Measurements from ENCODE around the gene BUB1.
"Not testable (repeated sequence)": the region's sequence is repeated elsewhere in the genome, so short reads cannot be mapped to it uniquely, and the experiment has no call there.

Gene BUB1

DNA sequence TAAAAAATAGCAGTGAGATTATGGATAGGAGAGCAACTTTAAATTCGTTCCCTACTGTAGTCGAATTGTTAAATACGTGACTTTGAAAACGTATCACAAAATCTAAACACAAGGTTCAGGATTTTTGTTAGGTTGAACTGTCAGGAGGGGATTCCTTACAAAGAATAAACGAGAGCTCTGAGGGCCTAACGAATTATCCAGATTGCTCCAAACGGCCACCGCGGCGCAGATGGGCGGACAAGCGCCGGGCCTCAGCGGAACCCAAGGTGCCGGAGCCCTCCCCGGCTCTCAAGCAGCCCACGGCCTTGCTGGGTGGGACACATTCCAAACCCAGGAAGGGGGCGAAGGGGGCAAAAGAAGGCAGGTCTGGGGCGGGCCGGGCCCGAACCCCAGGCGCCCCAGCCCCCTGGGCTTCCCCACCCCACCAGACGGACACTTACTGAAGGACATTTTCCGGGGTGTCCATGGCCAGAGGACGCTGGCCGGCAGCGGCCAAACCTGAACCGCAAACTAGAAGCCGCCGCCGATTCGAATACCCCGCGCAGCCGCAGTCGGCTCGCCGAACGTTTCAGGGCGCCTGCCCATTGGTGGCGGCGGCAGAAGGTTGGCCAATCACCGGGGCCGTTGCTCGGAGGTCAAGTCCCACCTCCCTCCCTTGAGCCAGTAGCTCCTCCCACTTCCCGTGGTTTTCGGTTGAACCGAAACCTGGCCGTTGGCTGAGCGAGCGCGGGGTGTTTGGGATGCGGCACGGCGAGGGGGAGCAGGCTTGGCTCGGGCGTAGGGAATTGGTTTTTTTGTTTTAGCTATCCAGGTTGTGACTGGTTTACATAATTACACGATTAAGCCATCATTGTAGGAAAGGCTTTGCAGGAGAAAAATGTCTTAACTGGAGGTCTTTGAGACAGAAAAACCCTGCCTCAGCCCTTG lies at the start of gene BUB1:
Gene BUB1, minus strand, starts transcription at position 534 of the 927 bp plus-strand sequence. Its CDS starts 68 bp downstream, at position 466.
- peak; percentile 99 for DNase-seq (ENCODE audit: low spot score)

DNA sequence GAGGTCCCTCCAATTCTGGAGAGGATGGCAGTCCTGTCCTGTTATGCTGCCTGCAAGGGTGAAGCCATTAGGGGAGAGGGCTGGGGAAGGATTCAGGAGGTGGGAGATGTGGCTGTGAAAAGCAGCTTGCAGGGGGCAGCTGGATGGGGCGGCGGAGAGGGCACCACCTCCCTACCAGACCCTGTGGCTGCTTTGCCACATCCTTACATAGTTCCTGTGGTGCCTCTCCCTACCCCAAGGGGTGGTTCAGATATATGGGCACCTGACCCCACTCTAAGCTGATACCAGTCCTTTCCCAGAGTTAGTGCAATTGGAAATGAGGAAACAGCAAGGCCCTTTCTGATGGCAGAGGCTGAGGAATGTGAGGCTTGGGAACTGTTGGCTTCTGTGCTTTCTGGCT lies 48.4 kb upstream of the BUB1 start:
- no peak for DNase-seq (ENCODE audit: low spot score)

DNA sequence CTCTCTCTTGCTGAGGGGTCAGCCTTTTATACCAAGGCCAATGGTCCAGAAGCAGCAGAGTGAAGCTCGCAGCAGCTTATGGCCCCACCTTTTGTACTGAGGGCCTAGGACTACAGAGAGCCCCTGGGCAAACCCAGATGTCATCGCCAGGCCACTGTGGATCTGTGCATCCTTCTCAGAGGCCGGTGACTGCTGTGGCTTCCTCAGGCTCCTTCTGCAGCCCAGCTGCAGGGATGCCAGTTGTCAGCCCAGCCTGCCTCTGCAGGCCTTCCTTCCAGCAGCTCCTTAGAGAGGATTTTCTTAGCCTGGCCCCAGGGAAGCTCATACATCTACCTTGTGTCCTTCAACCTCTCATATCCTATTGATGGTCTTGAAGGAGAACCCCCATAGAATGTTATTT lies 48.0 kb upstream of the BUB1 start:
- DNase-seq (ENCODE audit: low spot score): no peak

DNA sequence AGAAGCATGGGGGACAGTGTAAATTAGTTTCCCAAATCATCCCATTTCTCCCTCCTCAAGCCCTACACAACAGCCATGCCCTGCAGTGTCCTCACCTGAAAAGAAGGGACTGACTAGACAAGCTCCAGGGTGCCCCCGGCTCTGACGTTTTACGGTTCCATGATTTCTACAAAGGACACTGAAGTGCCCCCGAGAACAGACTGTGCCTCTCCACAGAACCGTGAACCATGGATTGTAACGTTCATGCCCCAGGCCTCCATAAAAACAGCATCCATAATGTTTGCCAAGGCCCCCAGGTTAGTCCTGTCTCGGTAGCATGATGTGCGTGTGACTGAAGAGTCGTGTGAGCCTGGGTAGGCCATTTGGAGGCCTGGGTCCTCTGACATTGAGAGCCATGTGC lies 47.5 kb upstream of the BUB1 start:
- DNase-seq (ENCODE audit: low spot score): no peak

DNA sequence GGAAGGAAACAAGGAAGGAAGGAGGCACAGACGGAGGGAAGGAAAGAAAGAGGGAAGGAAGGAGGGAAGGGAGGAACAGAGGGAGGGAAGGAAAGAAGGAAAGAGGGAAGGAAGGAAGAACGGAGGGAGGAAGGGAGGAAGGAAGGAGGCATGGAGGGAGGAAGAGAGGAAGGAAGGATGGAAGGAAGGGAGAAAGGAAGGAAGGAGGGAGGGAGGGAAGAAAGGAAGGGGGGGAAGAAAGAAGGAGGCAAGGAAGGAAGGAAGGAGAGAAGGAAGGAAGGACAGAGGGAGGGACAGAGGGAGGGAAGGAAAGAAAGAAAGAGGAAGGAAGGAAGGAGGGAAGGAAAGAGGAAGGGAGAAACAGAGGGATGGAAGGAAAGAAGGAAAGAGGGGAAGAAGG lies 47.0 kb upstream of the BUB1 start:
- no peak for DNase-seq (ENCODE audit: low spot score)

DNA sequence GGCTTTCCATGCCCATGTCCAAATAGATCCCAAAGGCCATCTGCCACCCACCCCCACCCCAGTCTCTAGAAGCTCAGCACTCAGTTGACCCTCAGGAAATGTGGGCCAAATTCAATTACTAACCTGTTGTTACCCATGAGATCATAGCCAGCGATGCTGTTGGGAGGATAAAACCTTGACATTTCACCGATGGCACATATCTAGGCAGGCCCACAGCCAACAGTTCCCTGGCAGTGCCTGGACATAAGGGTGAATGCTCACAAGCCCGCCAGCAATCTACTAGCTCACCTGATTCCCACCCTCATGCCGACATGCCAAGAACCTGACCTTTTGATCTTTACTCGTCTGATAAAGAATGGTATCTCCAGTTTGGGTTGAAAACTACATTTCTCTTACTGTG lies 42.7 kb upstream of the BUB1 start:
- no peak for DNase-seq (ENCODE audit: low spot score)

DNA sequence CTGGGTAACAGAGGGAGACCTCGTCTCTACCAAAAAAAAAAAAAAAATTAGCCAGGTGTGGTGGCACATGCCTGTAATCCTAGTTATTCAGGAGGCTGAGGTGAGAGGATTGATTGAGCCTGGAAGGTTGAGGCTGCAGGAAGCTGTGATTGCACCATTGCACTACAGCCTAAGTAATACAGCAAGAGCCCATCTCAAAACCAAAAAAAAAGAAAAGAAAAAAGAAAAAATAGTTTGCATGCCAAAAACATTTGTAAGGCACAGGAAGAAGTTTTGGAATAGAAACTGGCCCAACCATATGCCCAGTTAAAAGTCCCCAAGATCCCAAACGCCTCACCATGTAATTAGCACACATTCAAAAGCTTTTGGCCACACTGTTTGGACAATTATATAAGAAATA lies 41.1 kb upstream of the BUB1 start:
- DNase-seq (ENCODE audit: low spot score): no peak

DNA sequence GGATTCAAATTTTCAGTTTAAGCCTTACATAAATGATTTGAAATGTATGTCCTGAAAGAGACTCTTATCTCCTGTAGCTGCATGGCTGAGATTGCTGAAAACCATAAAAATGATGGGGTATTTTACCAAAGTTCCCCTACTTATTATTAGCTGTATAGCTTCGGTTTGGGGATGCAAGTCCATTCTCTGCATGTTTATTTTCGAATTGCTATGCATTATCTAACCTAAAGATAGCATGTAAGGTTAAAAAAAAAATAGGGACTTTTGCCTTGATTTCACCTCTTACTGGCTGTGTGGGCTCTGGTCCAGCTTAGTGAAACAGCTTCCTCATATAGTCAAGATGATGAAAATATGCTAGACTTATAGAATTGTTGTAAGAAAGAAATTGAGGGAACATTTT lies 40.5 kb upstream of the BUB1 start:
- DNase-seq (ENCODE audit: low spot score): no peak

DNA sequence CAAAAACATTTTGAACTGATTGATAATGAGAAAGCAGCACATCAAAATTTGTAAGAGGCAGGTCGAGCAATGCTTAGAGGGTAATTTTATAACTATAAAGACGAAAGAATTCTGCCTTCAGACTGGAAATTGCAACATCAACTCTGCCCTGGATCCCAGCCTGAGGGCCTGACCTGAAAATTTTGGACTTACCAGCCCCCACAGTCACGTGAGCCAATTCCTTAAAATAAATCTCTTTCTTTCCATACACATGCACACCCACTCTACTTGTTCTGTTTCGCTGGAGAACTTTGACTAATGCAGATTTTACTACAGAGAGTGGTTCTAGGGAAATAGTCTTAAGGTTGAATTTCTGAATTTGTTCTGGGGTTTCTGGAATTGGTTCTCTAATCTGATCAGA lies 39.9 kb upstream of the BUB1 start:
- no peak for DNase-seq (ENCODE audit: low spot score)

DNA sequence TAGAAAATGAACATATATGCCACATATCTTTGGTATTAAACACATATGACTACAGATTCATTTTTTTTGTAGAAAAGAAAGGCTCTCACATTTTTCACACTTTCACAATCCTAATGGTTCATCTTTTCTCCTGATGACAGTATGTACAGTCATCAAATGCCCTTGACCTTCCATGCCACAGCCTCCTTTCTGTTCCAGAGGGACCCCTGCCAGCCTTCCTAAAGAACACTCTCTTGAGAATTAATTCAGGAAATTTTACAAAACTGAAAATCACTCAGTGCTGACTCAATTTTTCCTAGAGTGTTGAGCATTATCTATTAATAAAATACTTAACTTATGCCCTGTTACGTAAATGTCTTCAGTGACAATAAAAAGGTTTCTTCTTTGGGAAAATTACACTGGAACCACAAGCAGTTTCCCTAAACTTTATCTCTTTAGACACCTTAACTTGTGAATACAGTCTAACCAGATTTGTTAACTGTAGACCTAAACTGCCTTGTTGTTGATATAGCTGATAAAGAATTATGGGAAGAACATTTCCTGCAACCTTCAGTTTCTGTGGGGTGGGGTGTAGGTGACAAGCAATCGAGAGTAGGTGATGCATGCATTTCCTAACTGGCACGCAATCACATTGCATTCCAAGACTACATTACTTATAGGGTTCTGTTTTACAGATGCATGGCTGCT lies 39.2 kb upstream of the BUB1 start:
- no peak for DNase-seq (ENCODE audit: low spot score)

DNA sequence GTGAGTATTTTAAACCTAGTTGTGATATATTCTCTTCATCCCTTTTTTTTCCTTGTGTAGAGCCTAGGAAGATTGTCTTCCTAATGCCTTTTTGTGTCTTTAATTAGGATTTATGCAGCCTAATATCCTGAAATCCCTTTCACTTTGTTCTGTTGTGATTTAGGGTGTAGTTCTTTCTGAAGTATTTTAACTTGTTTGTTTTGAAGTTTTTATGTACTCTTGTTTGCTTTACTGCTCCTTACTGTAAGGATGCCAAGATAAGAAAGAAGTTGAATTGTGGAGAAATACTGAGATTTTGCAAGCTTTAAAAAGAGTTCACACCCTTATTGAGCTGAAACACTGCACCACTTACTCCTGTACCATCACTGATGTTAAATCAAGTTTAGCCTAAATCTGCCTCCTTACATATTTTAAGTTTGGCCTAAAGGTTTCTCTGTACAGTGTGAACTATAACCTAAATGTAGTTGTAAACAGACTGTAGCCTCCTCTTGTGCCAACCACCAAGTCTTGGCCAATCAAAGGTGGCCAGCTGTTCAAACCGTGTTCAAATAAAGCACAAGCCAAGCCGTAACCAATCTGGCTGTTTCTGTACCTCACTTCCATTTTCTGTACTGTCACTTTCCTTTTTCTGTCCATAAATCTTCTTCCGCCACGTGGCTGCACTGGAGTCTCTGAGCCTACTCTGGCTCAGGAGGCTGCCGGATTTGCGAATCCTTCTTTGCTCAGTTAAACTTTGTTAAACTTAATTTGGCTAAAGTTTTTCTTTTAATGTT lies 36.8 kb upstream of the BUB1 start:
- DNase-seq (ENCODE audit: low spot score): no peak

DNA sequence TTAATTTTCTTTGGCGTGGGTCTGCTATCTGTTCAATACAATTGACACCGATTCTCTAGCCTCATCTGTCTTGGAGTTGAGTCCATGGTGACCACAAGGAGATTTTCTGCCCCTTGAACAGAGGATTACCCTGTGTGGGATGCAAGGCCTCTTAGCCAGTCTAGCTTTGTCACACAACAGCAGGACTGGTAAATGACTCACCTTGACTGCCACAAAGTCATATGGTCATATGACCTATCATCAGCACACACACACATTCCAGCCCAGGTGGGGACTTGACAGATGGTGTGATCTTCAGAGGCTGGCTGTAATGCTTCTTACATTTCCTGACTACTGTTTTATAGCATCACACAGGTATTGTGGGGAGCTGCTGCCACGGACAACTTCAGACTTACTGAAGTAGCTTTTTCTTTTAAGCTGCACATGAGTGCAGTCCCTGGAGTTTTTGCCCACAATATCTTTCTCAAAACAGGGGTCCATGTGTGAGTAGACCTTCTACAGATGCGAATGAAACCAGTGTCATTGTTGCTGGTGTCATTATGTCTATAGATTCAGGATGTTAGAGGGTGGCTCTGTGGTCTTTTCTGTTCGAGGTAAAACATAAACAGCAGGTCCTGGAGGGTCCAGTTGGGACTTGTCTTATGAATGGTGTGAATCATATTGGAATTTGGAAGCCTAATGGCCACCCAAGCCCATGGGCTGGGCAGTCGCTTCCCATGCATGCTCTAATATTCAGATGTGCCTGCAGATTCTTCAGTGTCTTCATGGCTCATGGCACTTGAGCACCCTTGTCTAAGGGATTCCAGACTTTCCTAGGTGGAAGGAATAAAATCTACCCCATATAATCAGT lies 35.9 kb upstream of the BUB1 start:
- peak; percentile 2 for DNase-seq (ENCODE audit: low spot score)

DNA sequence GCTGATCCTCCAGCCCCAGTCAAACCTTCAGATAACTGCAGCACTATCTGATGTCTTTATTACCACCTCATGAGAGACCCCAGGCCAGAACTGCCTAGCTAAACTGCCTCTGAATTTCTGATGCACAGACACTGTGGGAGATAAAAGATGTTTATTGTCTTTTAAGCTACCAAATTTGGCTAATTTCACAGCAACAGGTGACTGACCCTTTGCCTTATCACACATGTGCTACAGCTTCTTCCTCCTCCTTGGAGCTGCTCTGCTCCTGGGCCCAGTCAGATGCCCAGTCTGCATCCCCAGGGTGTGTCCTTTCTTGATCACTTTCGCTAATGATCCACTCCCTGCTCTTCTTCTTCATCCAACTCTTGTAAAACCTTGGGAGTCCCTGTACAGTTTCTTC lies 34.9 kb upstream of the BUB1 start:
- DNase-seq (ENCODE audit: low spot score): no peak

DNA sequence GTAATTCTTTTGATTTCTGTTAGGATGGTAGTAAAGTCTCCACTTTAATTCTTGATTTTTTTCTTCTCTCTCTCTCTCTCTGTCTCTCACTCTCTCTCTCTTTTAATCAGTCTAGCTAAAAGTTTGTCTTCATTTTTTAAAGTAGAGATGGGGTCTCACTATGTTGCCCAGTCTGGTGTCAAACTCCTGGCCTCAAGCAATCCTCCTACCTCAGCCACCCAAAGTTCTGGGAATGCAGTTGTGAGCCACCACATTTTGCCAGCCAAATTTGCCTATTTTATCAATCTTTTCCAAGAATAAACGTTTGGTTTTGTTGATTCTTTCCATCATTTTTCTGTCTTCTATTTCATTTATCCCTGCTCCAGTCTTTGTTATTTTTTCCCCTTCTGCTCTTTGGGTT lies 30.6 kb upstream of the BUB1 start:
- DNase-seq (ENCODE audit: low spot score): no peak

DNA sequence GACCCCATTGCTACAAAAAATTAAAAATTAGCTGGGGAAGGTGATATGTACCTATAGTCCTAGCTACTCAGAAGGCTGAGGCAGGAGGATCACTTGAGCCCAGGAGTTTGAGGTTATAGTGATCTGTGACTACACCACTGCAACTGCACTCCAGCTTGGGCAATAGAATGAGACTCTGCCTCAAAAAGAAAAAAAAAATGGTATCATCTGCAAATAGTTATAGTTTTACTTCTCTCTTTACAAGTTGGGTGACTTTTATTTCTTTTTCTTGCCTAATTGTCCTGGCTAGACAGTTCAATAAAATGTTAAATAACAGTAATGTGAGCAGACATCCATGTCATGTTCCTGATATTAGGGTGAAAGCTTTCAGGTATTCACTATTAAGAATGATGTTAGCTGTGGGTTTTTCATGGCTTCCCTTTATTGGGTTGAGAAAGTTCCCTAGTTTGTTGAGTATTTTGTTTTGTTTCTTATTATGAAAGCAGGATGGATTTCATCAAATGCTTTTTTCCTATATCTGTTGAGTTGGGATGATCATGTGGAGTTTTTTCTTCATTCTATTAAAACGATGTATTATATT lies 29.6 kb upstream of the BUB1 start:
- DNase-seq (ENCODE audit: low spot score): no peak

DNA sequence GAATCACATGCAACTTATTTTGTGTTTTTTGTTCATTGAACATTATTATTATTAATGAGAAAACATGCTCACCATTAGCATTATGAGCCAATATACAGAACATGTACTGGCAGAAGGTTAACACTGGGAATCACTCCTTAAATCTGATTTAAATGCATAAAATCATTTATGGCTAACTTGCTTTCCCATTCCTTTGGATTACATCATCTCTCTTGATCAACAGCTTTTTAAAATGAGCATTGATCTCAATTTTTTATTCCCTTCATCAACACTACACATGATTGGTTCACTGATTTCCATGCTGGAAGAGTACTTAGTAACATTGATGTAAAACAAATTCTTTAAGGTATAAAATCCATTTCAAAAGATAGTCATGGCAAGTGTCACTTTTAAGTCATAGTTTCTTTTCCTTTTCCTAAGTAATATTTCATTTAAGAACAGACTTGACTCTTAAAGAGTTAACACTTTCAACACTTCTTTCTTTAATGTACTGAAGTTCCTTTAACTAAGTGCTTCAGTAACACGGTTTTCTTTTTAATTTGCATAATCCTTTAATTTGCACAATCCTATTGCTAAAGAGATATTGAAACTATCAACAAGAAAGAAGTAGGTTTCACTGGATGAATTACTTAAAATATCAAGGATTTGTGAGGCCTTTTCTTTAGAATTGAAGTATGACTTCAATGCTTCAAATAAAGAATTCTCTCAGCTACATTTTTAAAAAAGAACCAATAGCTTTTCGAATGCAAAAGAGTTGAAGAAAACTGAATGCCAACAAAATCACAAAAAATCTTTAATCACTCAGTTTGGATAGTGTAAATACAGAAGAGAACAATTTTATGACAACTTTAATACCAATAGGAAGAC lies 24.9 kb upstream of the BUB1 start:
- no peak for DNase-seq (ENCODE audit: low spot score)

DNA sequence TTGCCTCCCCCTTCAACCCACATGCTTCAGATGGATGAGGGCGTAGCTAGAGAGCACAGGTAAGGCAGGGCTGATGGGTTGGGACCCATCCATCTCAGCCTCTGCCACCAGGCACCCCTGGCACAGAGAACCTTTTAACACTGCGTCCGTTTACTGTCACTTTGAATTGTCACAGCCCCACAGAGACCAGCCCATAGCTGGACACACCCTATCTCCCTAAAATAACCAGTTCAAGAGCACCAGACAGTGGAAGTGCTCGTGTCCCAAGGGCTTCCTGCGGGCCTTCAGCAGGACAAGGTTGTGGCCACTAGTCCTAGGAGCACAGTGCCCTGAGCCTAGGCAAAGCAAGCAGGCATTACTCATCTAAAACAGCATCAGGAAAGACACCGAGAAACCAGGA lies 20.4 kb upstream of the BUB1 start:
- not testable (repeated sequence) for DNase-seq (ENCODE audit: low spot score)

DNA sequence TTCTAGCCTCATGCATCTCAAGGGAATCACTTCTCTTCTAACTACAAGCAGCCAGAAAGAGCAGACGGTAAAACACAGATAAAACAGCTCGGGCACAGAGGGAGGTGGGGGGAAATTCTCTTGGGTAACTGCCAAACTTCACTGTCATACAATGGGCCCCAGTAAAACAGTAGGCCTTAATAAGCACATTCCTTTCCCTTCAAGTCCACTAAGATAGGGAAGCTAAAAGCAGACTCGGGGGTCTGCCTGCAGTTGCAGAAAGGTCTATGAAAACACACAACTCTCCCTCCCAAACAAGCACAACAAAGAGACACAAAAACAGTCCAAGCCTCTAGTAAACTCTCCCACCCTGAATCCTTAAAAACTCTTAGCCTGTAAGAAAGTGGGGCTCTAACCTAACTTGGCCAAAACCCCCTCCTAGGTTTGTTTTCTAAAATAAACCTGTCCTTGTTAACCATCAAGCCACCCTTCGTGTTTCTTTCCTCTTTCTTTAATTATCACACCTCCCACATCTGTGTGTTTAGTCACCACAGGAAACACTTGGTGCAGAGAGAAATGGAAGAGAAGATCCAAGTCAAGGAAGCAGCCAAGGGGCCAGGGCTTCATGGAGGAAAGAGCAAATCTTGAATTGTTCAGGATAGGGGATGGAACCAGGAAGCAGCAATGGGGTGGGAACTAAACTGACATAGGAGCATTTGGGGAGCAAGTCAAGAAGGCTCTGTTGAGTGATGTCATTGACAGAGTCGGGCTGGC lies 17.5 kb upstream of the BUB1 start:
- DNase-seq (ENCODE audit: low spot score): not testable (repeated sequence)

DNA sequence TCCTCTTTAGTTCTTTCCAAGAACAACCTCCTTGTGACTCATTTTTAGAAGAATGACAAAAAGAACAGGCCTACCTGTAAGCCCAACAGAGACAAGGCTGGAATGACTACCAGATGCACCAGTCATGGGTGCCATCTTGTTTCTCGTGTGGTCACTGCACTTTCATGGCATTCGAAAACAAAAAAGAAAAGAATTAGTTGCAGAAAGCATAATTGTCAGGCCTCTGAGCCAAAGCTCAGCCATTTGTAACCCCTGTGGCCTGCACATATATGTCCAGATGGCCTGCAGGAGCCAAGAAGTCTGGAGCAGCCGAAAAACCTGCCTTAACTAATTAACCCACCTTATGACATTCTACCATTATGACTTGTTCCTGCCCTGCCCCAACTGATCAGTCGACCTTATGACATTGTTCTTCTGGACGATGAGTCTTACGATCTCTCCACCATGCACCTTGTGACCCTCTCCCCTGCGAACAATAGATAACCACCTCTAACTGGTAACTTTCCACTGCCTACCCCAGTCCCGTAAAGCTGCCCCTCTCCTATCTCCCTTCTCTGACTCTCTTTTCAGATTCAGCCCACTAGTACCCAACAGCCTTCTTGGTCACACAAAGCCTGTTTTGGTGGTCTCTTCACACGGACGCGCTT lies 13.9 kb upstream of the BUB1 start:
- no peak for DNase-seq (ENCODE audit: low spot score)
